Ishikawa (cell line): ENCODE measurements around the gene CHMP6.

Experiments
- CEBPB ChIP-seq: IDR thresholded peaks from 2 replicates; pipeline ENCODE4 v1.6.1; 2012
- CREB1 ChIP-seq: IDR thresholded peaks from 2 replicates; pipeline ENCODE4 v1.6.1; 2012; ENCODE audit warnings: low read depth
- EGR1 ChIP-seq: IDR thresholded peaks from 2 replicates; pipeline ENCODE4 v1.6.1; 2012
- EP300 ChIP-seq: IDR thresholded peaks from 2 replicates; pipeline ENCODE4 v1.6.1; 2012; ENCODE audit warnings: borderline replicate concordance
- FOXM1 ChIP-seq: IDR thresholded peaks from 2 replicates; pipeline ENCODE4 v1.6.1; 2012; ENCODE audit warnings: low read depth, borderline replicate concordance
- MAX ChIP-seq: IDR thresholded peaks from 2 replicates; pipeline ENCODE4 v1.6.1; 2012
- NFIC ChIP-seq: IDR thresholded peaks from 2 replicates; pipeline ENCODE4 v1.6.1; 2012
- RAD21 ChIP-seq: IDR thresholded peaks from 2 replicates; pipeline ENCODE4 v1.6.1; 2012; ENCODE audit warnings: low read depth
- REST ChIP-seq: IDR thresholded peaks from 2 replicates; pipeline ENCODE4 v1.6.1; 2012; ENCODE audit warnings: low read depth, mild to moderate bottlenecking
- TAF1 ChIP-seq: IDR thresholded peaks from 2 replicates; pipeline ENCODE4 v1.6.1; 2012; ENCODE audit warnings: low read depth, mild to moderate bottlenecking
- TCF12 ChIP-seq: IDR thresholded peaks from 2 replicates; pipeline ENCODE4 v1.6.1; 2012; ENCODE audit warnings: low read depth
- TEAD4 ChIP-seq: IDR thresholded peaks from 2 replicates; pipeline ENCODE4 v1.6.1; 2012
- USF1 ChIP-seq: IDR thresholded peaks from 2 replicates; pipeline ENCODE4 v1.6.1; 2012
- YY1 ChIP-seq: IDR thresholded peaks from 2 replicates; pipeline ENCODE4 v1.6.1; 2012; ENCODE audit warnings: low read depth
- ZBTB7A ChIP-seq: IDR thresholded peaks from 2 replicates; pipeline ENCODE4 v1.6.1; 2012; ENCODE audit warnings: low read depth

Gene CHMP6

GRCh38 chr17:80986816-80987475, 4.7 kb upstream of the CHMP6 start:
- TF ChIP-seq REST (no peak), NFIC (no peak), ZBTB7A (no peak), CEBPB (no peak), CREB1 (no peak), EGR1 (no peak), YY1 (no peak), TEAD4 (no peak), TCF12 (no peak), MAX (no peak), USF1 (no peak), TAF1 (no peak), EP300 (no peak), FOXM1 (no peak), RAD21 (no peak)

GRCh38 chr17:80987941-80988461, 3.6 kb upstream of the CHMP6 start:
- TF ChIP-seq USF1 (peak; percentile 55), EP300 (no peak), YY1 (no peak), FOXM1 (no peak)

- no peak for TF ChIP-seq RAD21
- TF ChIP-seq TAF1 = no peak
- no peak for TF ChIP-seq CREB1
- no peak for TF ChIP-seq YY1
- TF ChIP-seq MAX = no peak
- TF ChIP-seq EP300 = no peak
- TF ChIP-seq EGR1 = no peak
These were observed 2.1 kb upstream of the CHMP6 start for GRCh38 chr17:80989586-80989913.

GRCh38 chr17:80990921-80991644, 558 bp upstream of the CHMP6 start:
- no peak for TF ChIP-seq TCF12
- TF ChIP-seq FOXM1 = no peak
- no peak for TF ChIP-seq NFIC
- TF ChIP-seq REST = no peak
- TF ChIP-seq MAX = no peak
- no peak for TF ChIP-seq CREB1
- no peak for TF ChIP-seq EGR1
- no peak for TF ChIP-seq USF1
- TF ChIP-seq ZBTB7A = no peak
- TF ChIP-seq CEBPB = no peak
- TF ChIP-seq RAD21 = no peak
- no peak for TF ChIP-seq TEAD4
- no peak for TF ChIP-seq EP300
- no peak for TF ChIP-seq YY1
- TF ChIP-seq TAF1 = no peak
